Left kidney (tissue), 1 donor: ENCODE measurements around the gene AKNA. TPM values are rescaled to one million over a fixed set of nuclear protein-coding genes. Genes with fewer than 3 reads are reported as not detected.

Experiments
- polyA plus RNA-seq: library from polyadenylated mRNA; unstranded; fragments of 120-200 nt; gene quantifications from one replicate; pipeline ENCODE4 v1.2.1, GENCODE V29; 2013; ENCODE audit not compliant: insufficient read length

The AKNA gene
- polyA plus RNA-seq, 1 donor, result 11.3 TPM

Other genes with a start within 250 kb of the AKNA start
- gene COL27A1, start 232.4 kb downstream of the AKNA start, polyA plus RNA-seq, result 45.2 TPM
- 0.22 TPM for gene ORM1, start 64.9 kb downstream of the AKNA start, polyA plus RNA-seq
- not detected for gene ORM2, start 58.1 kb downstream of the AKNA start, polyA plus RNA-seq
- 12.4 TPM for gene WHRN, start 117.5 kb upstream of the AKNA start, polyA plus RNA-seq
- gene ATP6V1G1, start 199.8 kb upstream of the AKNA start, polyA plus RNA-seq, result 211 TPM
- 10.4 TPM for gene TMEM268, start 223.3 kb upstream of the AKNA start, polyA plus RNA-seq